Hepatocyte (in vitro differentiated cells): ENCODE measurements around the gene DENND6B. TPM values are rescaled to one million over a fixed set of nuclear protein-coding genes. Genes with fewer than 3 reads are reported as not detected.
A peak's percentile ranks its signal among the peaks of the same experiment; 100 is the strongest.

Experiments used
- DNase-seq: peaks from one replicate; pipeline ENCODE4 v3.0.0-alpha.2; 2016; ENCODE audit warnings: low spot score
- H2AFZ ChIP-seq: fragments of 200-600 bp; sonication (generic); 2 replicates; pipeline ENCODE4 v1.6.0; 2016; ENCODE audit warnings: antibody characterized with exemption, mild to moderate bottlenecking
- H3K27ac ChIP-seq: fragments of 200-600 bp; sonication (generic); 2 replicates; pipeline ENCODE4 v1.5.1; 2016; ENCODE audit warnings: mild to moderate bottlenecking
- H3K27me3 ChIP-seq: fragments of 200-600 bp; sonication (generic); 2 replicates; pipeline ENCODE4 v1.6.1; 2016
- H3K36me3 ChIP-seq: fragments of 200-600 bp; sonication (generic); replicated peaks from 2 replicates; pipeline ENCODE4 v1.5.1; 2016; ENCODE audit warnings: low read depth; ENCODE audit not compliant: insufficient read depth
- H3K4me1 ChIP-seq: fragments of 200-600 bp; sonication (generic); 2 replicates; pipeline ENCODE4 v1.5.1; 2016; ENCODE audit warnings: mild to moderate bottlenecking, moderate library complexity; ENCODE audit not compliant: insufficient read depth
- H3K4me2 ChIP-seq: fragments of 200-600 bp; sonication (generic); 2 replicates; pipeline ENCODE4 v1.6.0; 2016
- H3K4me3 ChIP-seq: fragments of 200-600 bp; sonication (generic); 2 replicates; pipeline ENCODE4 v1.5.1; 2016; ENCODE audit warnings: mild to moderate bottlenecking
- H3K79me2 ChIP-seq: fragments of 200-600 bp; sonication (generic); 2 replicates; pipeline ENCODE4 v1.6.0; 2017; ENCODE audit warnings: mild to moderate bottlenecking
- H3K9me2 ChIP-seq: fragments of 200-600 bp; sonication (generic); replicated peaks from 2 replicates; pipeline ENCODE4 v1.6.0; 2017; ENCODE audit warnings: mild to moderate bottlenecking; ENCODE audit not compliant: insufficient read depth
- H3K9me3 ChIP-seq: fragments of 200-600 bp; sonication (generic); 2 replicates; pipeline ENCODE4 v1.5.1; 2016; ENCODE audit warnings: low read depth, mild to moderate bottlenecking
- H4K20me1 ChIP-seq: fragments of 200-600 bp; sonication (generic); 2 replicates; pipeline ENCODE4 v1.6.0; 2016; ENCODE audit warnings: mild to moderate bottlenecking; ENCODE audit not compliant: insufficient read depth, poor library complexity, severe bottlenecking
- CTCF ChIP-seq: fragments of 200-600 bp; sonication (generic); IDR thresholded peaks from 2 replicates; pipeline ENCODE4 v1.5.1; 2016; ENCODE audit warnings: antibody characterized with exemption, mild to moderate bottlenecking; ENCODE audit not compliant: poor library complexity
- EZH2 ChIP-seq: fragments of 200-600 bp; sonication (generic); IDR thresholded peaks from 2 replicates; pipeline ENCODE4 v1.6.1; 2016; ENCODE audit warnings: antibody characterized with exemption, mild to moderate bottlenecking, borderline replicate concordance
- EZH2phosphoT487 ChIP-seq: fragments of 200-600 bp; sonication (generic); IDR thresholded peaks from one replicate; pipeline ENCODE4 v1.6.1; 2018; ENCODE audit warnings: antibody characterized with exemption, mild to moderate bottlenecking, low read depth, moderate library complexity; ENCODE audit not compliant: unreplicated experiment, severe bottlenecking
- WGBS: methylation state at CpG from one replicate; pipeline ENCODE4 v1.1.6; 2016; ENCODE audit warnings: low lambda C conversion rate; ENCODE audit errors: missing lambda C conversion rate; 5-methylcytosine and 5-hydroxymethylcytosine counted together
- polyA plus RNA-seq: library from polyadenylated mRNA; unstranded; fragments of >200 nt; fragmentation: Nextera tagmentation; extraction: Ambion mirVana; gene quantifications from 2 replicates; pipeline ENCODE4 v1.2.1, GENCODE V29; 2016
- total RNA-seq: library from RNA; depleted of rRNA; stranded (reverse); fragments of >200 nt; gene quantifications from 2 replicates; pipeline ENCODE4 v1.2.3, GENCODE V29; 2014

The DENND6B gene
- total and polyA plus RNA-seq, 2 experiments from 2014 or later: 3.3 to 8.7 TPM

- no peaks in the 10 kb centered on the region for H3K36me3 ChIP-seq
- no peaks in the 10 kb centered on the region for H3K27me3 ChIP-seq
- H4K20me1 ChIP-seq: peaks cover 12% of the 10 kb centered on the region
- H2AFZ ChIP-seq: no peak overlapping the region
- no peak overlapping the region for H3K4me3 ChIP-seq
- 97% methylated on average over 25 of the region's 30 CpGs for WGBS
- no peak overlapping the region for H3K27ac ChIP-seq
- peaks cover 12% of the 10 kb centered on the region for H3K4me1 ChIP-seq
- H3K4me2 ChIP-seq: no peak overlapping the region
- no peaks in the 10 kb centered on the region for H3K9me2 ChIP-seq
- TF ChIP-seq CTCF: no peak
- TF ChIP-seq EZH2: no peak
- TF ChIP-seq EZH2phosphoT487: no peak
- no peaks in the 10 kb centered on the region for H3K9me3 ChIP-seq
- H3K79me2 ChIP-seq: peaks cover 20% of the 10 kb centered on the region
- DNase-seq: no peak
Measured at GRCh38 chr22:50283821-50284220, 43.0 kb downstream of the DENND6B start.

- H3K4me3 ChIP-seq: no peak overlapping the region
Measured at GRCh38 chr22:50282361-50283155, 44.3 kb downstream of the DENND6B start.

GRCh38 chr22:50281957-50282356, 44.9 kb downstream of the DENND6B start:
- no peak for DNase-seq
- Histone ChIP-seq H3K27me3 (no peaks in the 10 kb centered on the region), H3K4me2 (peak overlapping the region; percentile 66), H3K36me3 (no peaks in the 10 kb centered on the region), H3K9me3 (no peaks in the 10 kb centered on the region), H3K4me1 (peaks cover 12% of the 10 kb centered on the region), H3K9me2 (no peaks in the 10 kb centered on the region), H3K27ac (peak overlapping the region; percentile 92), H3K79me2 (peaks cover 5% of the 10 kb centered on the region), H3K4me3 (no peak overlapping the region), H2AFZ (no peak overlapping the region), H4K20me1 (no peaks in the 10 kb centered on the region)
- TF ChIP-seq CTCF (no peak), EZH2 (no peak), EZH2phosphoT487 (no peak)
- 96% methylated on average over 23 of the region's 25 CpGs for WGBS

More at GRCh38 chr22:50282361-50283155, 44.3 kb downstream of the DENND6B start:
- WGBS: 82% methylated on average over 36 of the region's 45 CpGs
- peak; percentile 89 for DNase-seq
- peaks cover 7% of the 10 kb centered on the region for H3K79me2 ChIP-seq
- no peaks in the 10 kb centered on the region for H3K9me3 ChIP-seq
- H4K20me1 ChIP-seq: no peaks in the 10 kb centered on the region
- TF ChIP-seq CTCF: no peak
- no peaks in the 10 kb centered on the region for H3K36me3 ChIP-seq
- no peak overlapping the region for H2AFZ ChIP-seq
- H3K9me2 ChIP-seq: no peaks in the 10 kb centered on the region
- H3K27ac ChIP-seq: peak overlapping the region; percentile 92
- H3K27me3 ChIP-seq: no peaks in the 10 kb centered on the region
- H3K4me1 ChIP-seq: peaks cover 12% of the 10 kb centered on the region
- peak overlapping the region; percentile 66 for H3K4me2 ChIP-seq
